HG02610 (cell line): Measurements from ENCODE around the gene FAM13A.

Experiments
- ATAC-seq: cut with Tn5 transposase; IDR thresholded peaks from one replicate; pipeline ENCODE4 v1.9.1; 2021; ENCODE audit warnings: mild to moderate bottlenecking, moderate library complexity; ENCODE audit not compliant: unreplicated experiment

FAM13A gene

GRCh38 chr4:88693792-88694191, 363.2 kb downstream of the FAM13A start:
- no peak for ATAC-seq

GRCh38 chr4:88690355-88690754, 366.6 kb downstream of the FAM13A start:
- ATAC-seq, result no peak

GRCh38 chr4:88681209-88681608, 375.8 kb downstream of the FAM13A start:
- no peak for ATAC-seq
